Measurements from ENCODE around the gene SLC25A5.

The SLC25A5 gene

GRCh38 chrX:119459181-119459580, 9.1 kb upstream of the SLC25A5 start:
- no peak for TF ChIP-seq CTCF (IDR thresholded peaks at IDR 0.05; ENCODE audit: low read depth, low read length, missing control alignments)
- no peak overlapping the region for H3K4me3 ChIP-seq (replicated peaks; ENCODE audit: low read depth, low read length)
- no peak for DNase-seq (ENCODE audit: extremely low read depth, low read depth)

GRCh38 chrX:119465555-119465954, 2.7 kb upstream of the SLC25A5 start:
- DNase-seq (ENCODE audit: extremely low read depth, low read depth) = no peak
- TF ChIP-seq CTCF (IDR thresholded peaks at IDR 0.05; ENCODE audit: low read depth, low read length, missing control alignments) = no peak
- H3K4me3 ChIP-seq (replicated peaks; ENCODE audit: low read depth, low read length) = no peak overlapping the region

- H3K4me3 ChIP-seq (replicated peaks; ENCODE audit: low read depth, low read length) = no peak overlapping the region
- DNase-seq (ENCODE audit: extremely low read depth, low read depth) = no peak
- TF ChIP-seq CTCF (IDR thresholded peaks at IDR 0.05; ENCODE audit: low read depth, low read length, missing control alignments) = no peak
Observed at GRCh38 chrX:119466970-119467369, 1.3 kb upstream of the SLC25A5 start.

- H3K4me3 ChIP-seq (replicated peaks; ENCODE audit: low read depth, low read length) = no peak overlapping the region
- no peak for DNase-seq (ENCODE audit: extremely low read depth, low read depth)
- TF ChIP-seq CTCF (IDR thresholded peaks at IDR 0.05; ENCODE audit: low read depth, low read length, missing control alignments) = no peak
Observed at GRCh38 chrX:119467433-119467832, 811 bp upstream of the SLC25A5 start.

GRCh38 chrX:119468551-119469312, 488 bp downstream of the SLC25A5 start:
- peak overlapping the region; percentile 70 for H3K4me3 ChIP-seq (replicated peaks; ENCODE audit: low read depth, low read length)
- DNase-seq (ENCODE audit: extremely low read depth, low read depth) = no peak
- peak; percentile 52 for TF ChIP-seq CTCF (IDR thresholded peaks at IDR 0.05; ENCODE audit: low read depth, low read length, missing control alignments)

- no peak for TF ChIP-seq CTCF (IDR thresholded peaks at IDR 0.05; ENCODE audit: low read depth, low read length, missing control alignments)
- peak overlapping the region; percentile 70 for H3K4me3 ChIP-seq (replicated peaks; ENCODE audit: low read depth, low read length)
- no peak for DNase-seq (ENCODE audit: extremely low read depth, low read depth)
Observed at GRCh38 chrX:119469313-119469635, 1.0 kb downstream of the SLC25A5 start.
